Astrocyte of the cerebellum (primary cell): Measurements from ENCODE around the gene SH2D6.

Experiments used
- DNase-seq: peaks from one replicate; pipeline ENCODE4 v3.0.0-alpha.2; 2011; ENCODE audit warnings: low read depth
- H3K4me3 ChIP-seq: 2 replicates; pipeline ENCODE4 v1.5.1; 2011; ENCODE audit warnings: mild to moderate bottlenecking, low read depth, low read length, moderate library complexity
- in situ Hi-C: cut with HindIII; loops from 2 replicates; pipeline ENCODE4 v1.10.0; 2017; ENCODE audit warnings: low sequenced_read_pairs
- TF ChIP-seq, protein P1 (sequence below): IDR thresholded peaks from 2 replicates; pipeline ENCODE4 v1.5.1; 2012; ENCODE audit warnings: low read length, low read depth, moderate library complexity, mild to moderate bottlenecking; ENCODE audit errors: missing control alignments

SH2D6 gene

DNA sequence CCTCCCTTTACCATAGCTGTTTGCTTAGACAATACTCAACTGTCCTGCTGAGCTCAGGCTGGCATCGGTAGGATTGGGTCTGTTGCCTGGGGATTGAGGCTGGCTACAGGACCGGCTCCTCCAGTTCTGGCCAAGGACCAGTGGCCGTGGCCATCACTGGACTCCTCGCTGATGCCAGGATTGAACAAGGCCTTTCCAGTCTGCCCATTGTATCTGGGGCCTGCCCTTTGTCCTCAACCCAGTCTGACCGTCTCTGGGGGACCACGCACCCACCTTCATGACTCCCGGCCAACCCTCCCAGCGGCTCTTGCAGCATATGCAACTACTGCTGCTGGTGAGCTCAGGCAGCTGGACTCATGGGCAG lies 28.7 kb downstream of the SH2D6 start:
- TF ChIP-seq, protein P1, sequence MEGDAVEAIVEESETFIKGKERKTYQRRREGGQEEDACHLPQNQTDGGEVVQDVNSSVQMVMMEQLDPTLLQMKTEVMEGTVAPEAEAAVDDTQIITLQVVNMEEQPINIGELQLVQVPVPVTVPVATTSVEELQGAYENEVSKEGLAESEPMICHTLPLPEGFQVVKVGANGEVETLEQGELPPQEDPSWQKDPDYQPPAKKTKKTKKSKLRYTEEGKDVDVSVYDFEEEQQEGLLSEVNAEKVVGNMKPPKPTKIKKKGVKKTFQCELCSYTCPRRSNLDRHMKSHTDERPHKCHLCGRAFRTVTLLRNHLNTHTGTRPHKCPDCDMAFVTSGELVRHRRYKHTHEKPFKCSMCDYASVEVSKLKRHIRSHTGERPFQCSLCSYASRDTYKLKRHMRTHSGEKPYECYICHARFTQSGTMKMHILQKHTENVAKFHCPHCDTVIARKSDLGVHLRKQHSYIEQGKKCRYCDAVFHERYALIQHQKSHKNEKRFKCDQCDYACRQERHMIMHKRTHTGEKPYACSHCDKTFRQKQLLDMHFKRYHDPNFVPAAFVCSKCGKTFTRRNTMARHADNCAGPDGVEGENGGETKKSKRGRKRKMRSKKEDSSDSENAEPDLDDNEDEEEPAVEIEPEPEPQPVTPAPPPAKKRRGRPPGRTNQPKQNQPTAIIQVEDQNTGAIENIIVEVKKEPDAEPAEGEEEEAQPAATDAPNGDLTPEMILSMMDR, result no peak
- no peak overlapping the region for H3K4me3 ChIP-seq
- in situ Hi-C loops, result no loop called here
- DNase-seq, result no peak

DNA sequence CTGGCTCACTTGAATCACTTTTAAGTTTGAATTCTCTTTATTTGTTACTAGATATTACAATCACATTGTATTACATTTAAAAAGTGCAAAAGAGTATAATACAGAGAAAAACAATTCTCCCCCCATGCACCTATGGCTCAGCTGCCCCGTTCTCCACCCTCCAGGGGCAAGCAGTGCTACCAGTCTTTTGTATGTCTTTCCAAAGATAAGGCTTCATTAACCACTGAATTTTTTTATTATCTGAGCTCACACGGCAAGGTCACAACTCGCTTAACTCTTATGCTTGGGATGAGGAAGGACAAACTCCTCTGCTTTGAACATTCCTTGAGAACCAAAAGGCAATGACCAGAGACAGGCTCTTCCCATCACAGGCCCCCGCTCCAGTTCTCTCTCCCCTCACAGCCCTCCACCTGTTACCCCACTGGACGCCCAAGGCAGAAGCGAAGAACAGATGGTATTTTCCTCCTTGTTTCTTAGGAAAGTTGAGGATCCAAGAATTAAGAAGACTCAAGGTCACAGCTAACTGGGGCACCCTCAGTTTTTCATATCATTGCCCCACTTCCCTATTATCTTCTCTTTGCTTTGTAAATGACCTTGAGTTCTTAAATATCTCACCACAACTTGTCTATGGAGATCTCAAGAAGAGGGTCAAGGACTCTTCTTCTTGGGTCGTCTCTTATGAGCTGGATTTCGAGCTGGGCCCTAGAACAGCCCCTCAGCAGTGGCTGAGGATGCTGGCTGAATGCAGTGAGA lies 30.1 kb downstream of the SH2D6 start:
- DNase-seq, result no peak
- in situ Hi-C loops, result no loop called here
- TF ChIP-seq, protein P1, result no peak
- H3K4me3 ChIP-seq, result no peak overlapping the region

DNA sequence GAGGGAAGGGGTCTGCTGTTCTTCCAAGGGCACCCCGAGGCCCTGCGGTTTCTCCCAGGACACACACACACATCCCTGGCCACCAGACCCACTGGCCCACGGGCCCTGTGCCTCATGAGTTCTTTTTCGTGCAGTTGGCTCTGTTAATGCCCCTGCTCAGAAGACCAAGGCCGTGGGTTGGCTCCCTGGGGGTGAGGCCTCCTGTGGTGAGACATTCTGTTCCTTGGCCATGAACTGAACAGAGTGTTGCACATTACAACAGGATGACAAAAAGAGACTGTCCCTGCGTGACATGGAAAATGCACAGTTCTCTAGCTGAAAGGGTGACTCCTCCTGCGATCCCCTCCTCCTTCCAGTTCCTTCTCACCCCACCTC lies 30.7 kb downstream of the SH2D6 start:
- TF ChIP-seq, protein P1, result no peak
- in situ Hi-C loops, result no loop called here
- no peak for DNase-seq
- H3K4me3 ChIP-seq, result no peak overlapping the region

DNA sequence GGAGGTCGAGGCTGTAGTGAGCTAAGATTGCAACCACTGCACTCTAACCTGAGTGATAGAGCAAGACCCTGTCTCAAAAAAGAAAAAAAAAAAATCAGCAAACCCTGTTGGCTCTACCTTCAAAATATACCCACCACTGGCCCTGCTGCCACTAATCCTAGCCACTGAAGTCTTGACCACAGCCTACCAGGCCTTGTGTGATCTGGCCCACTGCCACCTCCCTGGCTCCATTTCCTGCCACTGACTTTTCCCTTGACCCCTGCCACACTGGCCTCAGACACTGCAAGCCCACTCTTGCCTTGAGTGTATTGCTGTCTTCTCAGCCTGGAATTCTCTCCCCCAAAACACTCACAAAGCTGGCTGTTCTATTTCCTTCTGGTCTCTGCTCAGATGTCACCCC lies 33.7 kb downstream of the SH2D6 start:
- H3K4me3 ChIP-seq, result no peak overlapping the region
- in situ Hi-C loops, result no loop called here
- DNase-seq, result no peak
- TF ChIP-seq, protein P1, result no peak

DNA sequence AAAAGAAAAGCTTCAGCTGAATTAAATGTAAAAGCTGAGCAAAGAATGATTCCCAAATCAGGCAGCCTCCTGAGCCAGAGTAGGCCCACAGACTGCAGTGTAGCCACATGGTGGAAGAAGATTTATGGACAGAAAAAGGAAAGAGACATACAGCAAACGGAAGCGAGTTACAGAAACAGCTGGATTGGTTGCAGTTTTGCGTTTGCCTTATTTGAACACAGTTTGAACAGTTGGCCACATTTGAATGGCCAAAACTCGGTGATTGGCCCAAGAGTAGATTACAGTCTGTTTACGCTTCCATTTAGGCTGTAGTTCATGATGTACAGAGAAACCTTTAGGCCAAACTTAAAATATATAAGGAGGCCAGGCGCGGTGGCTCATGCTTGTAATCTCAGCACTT lies 35.1 kb downstream of the SH2D6 start:
- no peak for DNase-seq
- TF ChIP-seq, protein P1, result no peak
- in situ Hi-C loops, result no loop called here
- no peak overlapping the region for H3K4me3 ChIP-seq

DNA sequence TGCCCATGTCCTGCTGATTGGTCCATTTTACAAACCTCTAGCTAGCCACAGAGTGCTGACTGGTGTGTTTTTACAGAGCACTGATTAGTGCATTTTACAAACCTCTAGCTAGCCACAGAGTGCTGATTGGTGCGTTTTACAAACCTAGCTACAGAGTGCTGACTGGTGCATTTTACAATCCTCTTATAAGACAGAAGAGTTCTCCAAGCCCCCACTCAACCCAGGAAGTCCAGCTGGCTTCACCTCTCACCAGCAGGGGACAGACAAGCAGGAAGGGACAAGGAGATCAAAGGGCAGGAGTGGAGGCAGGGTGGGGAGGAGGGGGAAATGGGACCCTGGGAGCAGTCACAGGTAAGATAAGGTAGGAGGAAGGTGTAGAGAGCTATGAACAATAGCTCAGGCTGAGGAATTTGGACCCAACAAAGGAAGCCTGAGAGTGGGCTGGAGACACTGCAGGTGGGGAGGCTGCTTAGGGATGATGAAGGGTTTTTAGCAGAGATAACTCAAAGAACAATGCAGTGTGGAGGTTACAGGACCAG lies 37.1 kb downstream of the SH2D6 start:
- TF ChIP-seq, protein P1, result no peak
- in situ Hi-C loops, result no loop called here
- no peak overlapping the region for H3K4me3 ChIP-seq
- DNase-seq, result no peak
